ENCODE measurements around the gene NFKBIE.

DNA sequence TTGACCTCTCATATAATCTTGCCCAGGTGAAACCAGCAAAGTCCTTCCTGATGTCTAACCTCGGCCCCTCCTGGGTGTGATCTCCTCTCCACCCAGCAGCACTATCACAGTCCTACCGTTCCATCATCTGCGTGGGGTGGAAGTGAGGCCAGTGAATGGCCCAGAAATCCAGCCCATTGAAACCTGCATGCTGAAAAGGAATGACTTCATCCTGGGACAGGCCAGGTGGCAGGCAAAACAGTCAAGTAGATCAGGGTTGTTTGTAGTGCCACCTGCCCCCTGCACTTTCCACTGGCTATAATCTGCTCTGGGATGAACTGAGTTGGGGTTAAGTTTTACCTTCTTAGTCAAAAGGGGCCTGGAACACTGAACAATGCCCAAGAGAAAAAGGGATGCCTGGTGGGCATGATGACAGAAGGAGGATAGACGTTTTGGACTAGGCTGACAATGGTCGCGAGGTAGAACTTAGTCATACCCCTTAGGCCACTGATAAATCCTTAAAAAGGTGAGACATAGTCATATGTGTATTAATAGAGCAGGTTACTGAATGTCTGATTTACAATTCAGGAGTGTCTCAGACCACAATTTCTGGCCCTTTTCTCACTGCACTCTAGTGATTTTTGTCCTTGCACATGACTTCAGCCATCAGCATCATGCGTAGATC lies 26.5 kb downstream of the NFKBIE start:
- no peak for TF ChIP-seq SIN3A (IDR thresholded peaks at IDR 0.05; ENCODE audit: low read depth)
- TF ChIP-seq RAD21 (IDR thresholded peaks at IDR 0.05; ENCODE audit: low read depth), result no peak
- TF ChIP-seq, protein P1, sequence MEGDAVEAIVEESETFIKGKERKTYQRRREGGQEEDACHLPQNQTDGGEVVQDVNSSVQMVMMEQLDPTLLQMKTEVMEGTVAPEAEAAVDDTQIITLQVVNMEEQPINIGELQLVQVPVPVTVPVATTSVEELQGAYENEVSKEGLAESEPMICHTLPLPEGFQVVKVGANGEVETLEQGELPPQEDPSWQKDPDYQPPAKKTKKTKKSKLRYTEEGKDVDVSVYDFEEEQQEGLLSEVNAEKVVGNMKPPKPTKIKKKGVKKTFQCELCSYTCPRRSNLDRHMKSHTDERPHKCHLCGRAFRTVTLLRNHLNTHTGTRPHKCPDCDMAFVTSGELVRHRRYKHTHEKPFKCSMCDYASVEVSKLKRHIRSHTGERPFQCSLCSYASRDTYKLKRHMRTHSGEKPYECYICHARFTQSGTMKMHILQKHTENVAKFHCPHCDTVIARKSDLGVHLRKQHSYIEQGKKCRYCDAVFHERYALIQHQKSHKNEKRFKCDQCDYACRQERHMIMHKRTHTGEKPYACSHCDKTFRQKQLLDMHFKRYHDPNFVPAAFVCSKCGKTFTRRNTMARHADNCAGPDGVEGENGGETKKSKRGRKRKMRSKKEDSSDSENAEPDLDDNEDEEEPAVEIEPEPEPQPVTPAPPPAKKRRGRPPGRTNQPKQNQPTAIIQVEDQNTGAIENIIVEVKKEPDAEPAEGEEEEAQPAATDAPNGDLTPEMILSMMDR (IDR thresholded peaks at IDR 0.05 in 2 of 3, conservative IDR thresholded peaks at IDR 0.05 in 1 of 3; ENCODE audit: borderline replicate concordance in 1 of 3, insufficient read depth in 1 of 3, low read depth in 2 of 3, low read length in 2 of 3), result 0 out of 6 replicates have a peak, but pooled peaks of 1 of the 3 experiments have one; percentile 5
- no peak for TF ChIP-seq TCF7L2 (IDR thresholded peaks at IDR 0.05; ENCODE audit: borderline replicate concordance, extremely low read depth, insufficient read depth, insufficient read length)
- TF ChIP-seq EZH2 (IDR thresholded peaks at IDR 0.05), result no peak
- TF ChIP-seq POLR2A (IDR thresholded peaks at IDR 0.05; ENCODE audit: borderline replicate concordance, extremely low read depth, insufficient read depth, insufficient read length), result no peak
- TF ChIP-seq, protein P2, sequence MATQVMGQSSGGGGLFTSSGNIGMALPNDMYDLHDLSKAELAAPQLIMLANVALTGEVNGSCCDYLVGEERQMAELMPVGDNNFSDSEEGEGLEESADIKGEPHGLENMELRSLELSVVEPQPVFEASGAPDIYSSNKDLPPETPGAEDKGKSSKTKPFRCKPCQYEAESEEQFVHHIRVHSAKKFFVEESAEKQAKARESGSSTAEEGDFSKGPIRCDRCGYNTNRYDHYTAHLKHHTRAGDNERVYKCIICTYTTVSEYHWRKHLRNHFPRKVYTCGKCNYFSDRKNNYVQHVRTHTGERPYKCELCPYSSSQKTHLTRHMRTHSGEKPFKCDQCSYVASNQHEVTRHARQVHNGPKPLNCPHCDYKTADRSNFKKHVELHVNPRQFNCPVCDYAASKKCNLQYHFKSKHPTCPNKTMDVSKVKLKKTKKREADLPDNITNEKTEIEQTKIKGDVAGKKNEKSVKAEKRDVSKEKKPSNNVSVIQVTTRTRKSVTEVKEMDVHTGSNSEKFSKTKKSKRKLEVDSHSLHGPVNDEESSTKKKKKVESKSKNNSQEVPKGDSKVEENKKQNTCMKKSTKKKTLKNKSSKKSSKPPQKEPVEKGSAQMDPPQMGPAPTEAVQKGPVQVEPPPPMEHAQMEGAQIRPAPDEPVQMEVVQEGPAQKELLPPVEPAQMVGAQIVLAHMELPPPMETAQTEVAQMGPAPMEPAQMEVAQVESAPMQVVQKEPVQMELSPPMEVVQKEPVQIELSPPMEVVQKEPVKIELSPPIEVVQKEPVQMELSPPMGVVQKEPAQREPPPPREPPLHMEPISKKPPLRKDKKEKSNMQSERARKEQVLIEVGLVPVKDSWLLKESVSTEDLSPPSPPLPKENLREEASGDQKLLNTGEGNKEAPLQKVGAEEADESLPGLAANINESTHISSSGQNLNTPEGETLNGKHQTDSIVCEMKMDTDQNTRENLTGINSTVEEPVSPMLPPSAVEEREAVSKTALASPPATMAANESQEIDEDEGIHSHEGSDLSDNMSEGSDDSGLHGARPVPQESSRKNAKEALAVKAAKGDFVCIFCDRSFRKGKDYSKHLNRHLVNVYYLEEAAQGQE (IDR thresholded peaks at IDR 0.05; ENCODE audit: low read depth), result no peak
- no peak for TF ChIP-seq FOSL1 (IDR thresholded peaks at IDR 0.05; ENCODE audit: low read depth)
- TF ChIP-seq CBX3 (IDR thresholded peaks at IDR 0.05; ENCODE audit: low read depth), result no peak
- TF ChIP-seq CEBPB (IDR thresholded peaks at IDR 0.05; ENCODE audit: low read depth), result no peak
- no peak for TF ChIP-seq ZNF274 (IDR thresholded peaks at IDR 0.05; ENCODE audit: low read depth, low read length)
- no peak for TF ChIP-seq SP1 (IDR thresholded peaks at IDR 0.05; ENCODE audit: low read depth)

Measured in HCT116 (cell line).